Fibroblast of villous mesenchyme (primary cell): Measurements from ENCODE around the gene SDE2. TPM values are rescaled to one million over a fixed set of nuclear protein-coding genes. Genes with fewer than 3 reads are reported as not detected.

Experiments
- DNase-seq: peaks from one replicate; pipeline ENCODE4 v3.0.0-alpha.2; 2010; ENCODE audit warnings: low read depth
- H3K4me3 ChIP-seq: 2 replicates; pipeline ENCODE4 v1.5.1; 2011; ENCODE audit warnings: low read depth, mild to moderate bottlenecking, low read length
- CTCF ChIP-seq: IDR thresholded peaks from 2 replicates; pipeline ENCODE4 v1.5.1; 2012; ENCODE audit warnings: low read depth, mild to moderate bottlenecking, low read length; ENCODE audit not compliant: insufficient read depth
- total RNA-seq: library from RNA; depleted of rRNA; stranded (reverse); fragments of >200 nt; gene quantifications from 2 replicates; pipeline ENCODE4 v1.2.3, GENCODE V29; 2012

The SDE2 gene
- total RNA-seq, 1 donor = 31.5 TPM

- DNase-seq = no peak
- no peak for TF ChIP-seq CTCF
- no peak overlapping the region for H3K4me3 ChIP-seq
Measured at GRCh38 chr1:226027538-226028217, 28.5 kb upstream of the SDE2 start.

- DNase-seq = no peak
- no peak overlapping the region for H3K4me3 ChIP-seq
- no peak for TF ChIP-seq CTCF
Measured at GRCh38 chr1:226026833-226027232, 27.7 kb upstream of the SDE2 start.

- no peak for DNase-seq
- no peak overlapping the region for H3K4me3 ChIP-seq
- no peak for TF ChIP-seq CTCF
Measured at GRCh38 chr1:226023735-226024134, 24.6 kb upstream of the SDE2 start.

GRCh38 chr1:226021801-226022200 is 22.7 kb upstream of the SDE2 start:
- TF ChIP-seq CTCF = no peak
- no peak overlapping the region for H3K4me3 ChIP-seq
- no peak for DNase-seq

- TF ChIP-seq CTCF = no peak
- no peak overlapping the region for H3K4me3 ChIP-seq
- no peak for DNase-seq
Measured at GRCh38 chr1:226021401-226021800, 22.3 kb upstream of the SDE2 start.

- no peak for TF ChIP-seq CTCF
Measured at GRCh38 chr1:226019572-226019971, 20.4 kb upstream of the SDE2 start.

GRCh38 chr1:226017070-226017469 is 17.9 kb upstream of the SDE2 start:
- TF ChIP-seq CTCF = no peak
- DNase-seq = no peak

More at GRCh38 chr1:226019572-226019971, 20.4 kb upstream of the SDE2 start:
- DNase-seq = no peak
- no peak overlapping the region for H3K4me3 ChIP-seq

More at GRCh38 chr1:226017070-226017469, 17.9 kb upstream of the SDE2 start:
- no peak overlapping the region for H3K4me3 ChIP-seq
